Cardiac fibroblast (primary cell): ENCODE results near the gene GUCY2D.

Experiments
- DNase-seq, 2 donors: peaks; one replicate each; pipeline versions ENCODE4 v3.0.0 to v3.0.0-alpha.2; 2010; ENCODE audit warnings: low read depth in 2 of 2
- H3K4me3 ChIP-seq, 2 donors: replicated peaks in 1 of 2; 1 replicate in 1 of 2; 2 replicates in 1 of 2; pipeline ENCODE4 v1.5.1; 2011; ENCODE audit warnings: low read depth in 2 of 2, low read length in 2 of 2, mild to moderate bottlenecking in 2 of 2, moderate library complexity in 1 of 2
- CTCF ChIP-seq: IDR thresholded peaks from one replicate; pipeline ENCODE4 v1.5.1; 2011; ENCODE audit warnings: low read depth, mild to moderate bottlenecking, low read length, inconsistent platforms

Gene GUCY2D

DNA sequence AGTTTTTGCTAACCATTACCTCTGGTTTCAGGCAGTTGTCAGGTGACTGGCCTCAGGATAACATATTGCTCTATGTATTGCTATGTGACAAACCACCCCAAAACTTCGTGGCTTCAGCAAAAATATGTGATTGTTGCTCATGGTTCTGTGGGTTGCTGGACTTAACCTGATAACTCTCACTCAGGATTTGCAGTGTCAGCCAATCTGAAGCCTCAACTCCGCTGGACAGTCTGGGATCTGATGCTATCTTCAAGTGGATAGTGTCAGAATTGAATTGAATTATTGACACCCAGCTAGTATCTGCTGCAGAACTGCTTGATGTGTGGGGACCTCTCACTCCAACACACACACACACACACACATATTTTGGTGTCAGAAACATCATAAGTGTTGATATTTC lies 34.7 kb upstream of the GUCY2D start:
- TF ChIP-seq CTCF: no peak
- no peak for DNase-seq
- H3K4me3 ChIP-seq: no peak overlapping the region

DNA sequence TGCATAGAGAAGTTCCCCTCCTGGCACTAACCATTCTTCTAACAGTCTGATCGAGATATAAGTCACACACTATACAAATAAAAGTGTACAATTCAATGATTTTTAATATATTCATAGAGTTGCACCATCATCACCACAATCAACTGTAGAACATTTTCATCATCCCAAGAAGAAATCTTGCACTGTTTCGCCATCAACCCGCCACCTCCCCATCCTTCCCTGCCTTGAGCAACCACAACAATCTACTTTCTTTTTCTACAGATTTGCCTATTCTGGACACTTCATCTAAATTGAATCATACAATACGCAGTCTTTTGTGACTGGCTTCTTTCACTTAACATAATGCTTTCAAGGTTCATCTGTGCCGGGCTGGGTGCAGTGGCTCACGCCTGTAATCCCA lies 33.0 kb upstream of the GUCY2D start:
- DNase-seq: peak; percentile 39 to 52
- no peak for TF ChIP-seq CTCF

GRCh38 chr17:7971651-7972050 lies 30.8 kb upstream of the GUCY2D start:
- DNase-seq: no peak
- no peak for TF ChIP-seq CTCF
- H3K4me3 ChIP-seq: no peak overlapping the region

More for the DNA sequence above, 33.0 kb upstream of the GUCY2D start:
- H3K4me3 ChIP-seq: no peak overlapping the region

- peak in 1 of 2 donors; percentile 19 for DNase-seq
- TF ChIP-seq CTCF: peak; percentile 18
- no peak overlapping the region for H3K4me3 ChIP-seq
Observed at GRCh38 chr17:7972131-7972785, 30.2 kb upstream of the GUCY2D start.

GRCh38 chr17:7974638-7975131 lies 27.7 kb upstream of the GUCY2D start:
- H3K4me3 ChIP-seq: no peak overlapping the region
- no peak for DNase-seq
- no peak for TF ChIP-seq CTCF

GRCh38 chr17:7977039-7977438 lies 25.4 kb upstream of the GUCY2D start:
- DNase-seq: no peak
- no peak for TF ChIP-seq CTCF
- H3K4me3 ChIP-seq: no peak overlapping the region

- H3K4me3 ChIP-seq: no peak overlapping the region
Observed at GRCh38 chr17:7977805-7978204, 24.6 kb upstream of the GUCY2D start.

More at GRCh38 chr17:7977805-7978204, 24.6 kb upstream of the GUCY2D start:
- DNase-seq: no peak
- no peak for TF ChIP-seq CTCF
